HG02840 (cell line): ENCODE results near the gene GID4.

Experiments used
- ATAC-seq: cut with Tn5 transposase; IDR thresholded peaks from one replicate; pipeline ENCODE4 v1.9.1; 2021; ENCODE audit warnings: mild to moderate bottlenecking, moderate library complexity, moderate number of reproducible peaks; ENCODE audit not compliant: unreplicated experiment, low FRiP score

GID4 gene

DNA sequence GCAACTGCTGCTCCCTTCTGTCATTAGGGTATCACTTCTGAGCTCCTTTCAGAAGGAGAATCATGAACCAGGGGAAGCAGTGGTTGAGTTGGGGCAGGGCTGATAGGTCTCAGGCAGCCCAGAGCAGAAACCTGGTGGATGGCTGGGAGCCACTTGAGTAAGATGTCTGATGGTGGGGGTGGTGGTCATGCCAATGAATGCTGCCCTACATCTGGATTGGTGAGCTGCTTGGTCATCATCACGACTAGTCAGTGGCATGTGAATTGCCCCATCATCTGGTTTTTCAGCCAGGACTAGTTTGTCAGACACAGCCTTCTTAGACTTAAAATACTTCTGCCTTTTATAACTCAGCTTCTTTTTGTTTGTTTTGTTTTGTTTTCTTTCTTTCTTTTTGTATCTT is 2.6 kb downstream of the GID4 start:
- ATAC-seq: no peak

GRCh38 chr17:18042983-18043382 is 3.8 kb downstream of the GID4 start:
- ATAC-seq: no peak

- ATAC-seq: no peak
Measured at GRCh38 chr17:18043491-18043890, 4.3 kb downstream of the GID4 start.

GRCh38 chr17:18044609-18045008 is 5.4 kb downstream of the GID4 start:
- no peak for ATAC-seq

DNA sequence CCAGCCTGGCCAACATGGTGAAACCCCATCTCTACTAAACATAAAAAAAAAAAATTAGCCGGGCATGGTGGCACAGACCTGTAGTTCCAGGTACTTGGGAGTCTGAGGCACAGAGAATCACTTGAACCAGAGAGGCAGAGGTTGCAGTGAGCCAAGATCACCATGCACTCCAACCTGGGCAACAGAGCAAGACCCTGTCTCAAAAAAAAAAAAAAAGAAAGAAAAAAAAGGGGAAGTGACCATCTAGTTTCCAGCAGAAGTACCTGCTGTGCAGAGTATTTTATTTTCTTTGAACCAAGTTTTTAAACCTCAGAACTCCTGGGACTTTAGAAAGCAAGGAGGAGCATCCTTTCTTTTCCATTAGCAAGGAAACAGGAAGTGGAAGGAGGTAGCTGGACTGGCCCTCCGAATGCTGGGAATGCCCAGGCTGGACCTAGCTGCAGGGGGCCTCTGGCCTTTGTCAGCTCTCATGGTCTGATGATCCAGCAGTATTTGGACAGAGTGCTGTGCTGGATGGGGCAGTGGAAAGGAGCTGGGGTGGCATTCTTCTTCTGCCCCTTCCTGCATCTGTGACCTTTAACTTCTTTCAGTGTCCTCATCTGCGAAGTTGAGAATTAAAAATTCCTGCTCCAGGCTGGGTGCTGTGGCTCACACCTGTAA is 6.6 kb downstream of the GID4 start:
- ATAC-seq: no peak

- no peak for ATAC-seq
Measured at GRCh38 chr17:18055597-18055996, 16.4 kb downstream of the GID4 start.

GRCh38 chr17:18056214-18056613 is 17.0 kb downstream of the GID4 start:
- ATAC-seq: no peak

- ATAC-seq: no peak
Measured at GRCh38 chr17:18059283-18059682, 20.1 kb downstream of the GID4 start.

GRCh38 chr17:18064053-18064452 is 24.8 kb downstream of the GID4 start:
- ATAC-seq: no peak

GRCh38 chr17:18065546-18065945 is 26.3 kb downstream of the GID4 start:
- ATAC-seq: no peak

GRCh38 chr17:18066866-18067265 is 27.7 kb downstream of the GID4 start:
- ATAC-seq: no peak

DNA sequence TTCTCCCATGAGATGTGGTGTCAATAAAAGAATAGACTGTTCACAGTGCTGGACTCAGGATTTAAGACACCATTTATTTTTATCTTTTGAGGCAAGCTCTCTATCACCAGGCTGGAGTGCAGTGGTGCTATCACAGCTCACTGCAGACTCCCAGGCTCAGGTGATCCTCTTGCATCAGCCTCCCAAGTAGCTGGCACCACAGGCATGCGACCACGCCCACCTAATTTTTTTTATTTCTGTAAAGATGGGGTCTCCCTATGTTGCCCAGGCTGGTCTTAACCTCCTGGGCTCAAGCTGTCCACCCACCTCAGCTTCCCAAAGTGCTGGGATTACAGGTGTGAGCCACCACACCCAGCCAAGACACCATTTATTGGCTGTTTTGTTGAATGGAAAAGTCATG is 29.9 kb downstream of the GID4 start:
- no peak for ATAC-seq

- no peak for ATAC-seq
Measured at GRCh38 chr17:18070861-18071340, 31.7 kb downstream of the GID4 start.

DNA sequence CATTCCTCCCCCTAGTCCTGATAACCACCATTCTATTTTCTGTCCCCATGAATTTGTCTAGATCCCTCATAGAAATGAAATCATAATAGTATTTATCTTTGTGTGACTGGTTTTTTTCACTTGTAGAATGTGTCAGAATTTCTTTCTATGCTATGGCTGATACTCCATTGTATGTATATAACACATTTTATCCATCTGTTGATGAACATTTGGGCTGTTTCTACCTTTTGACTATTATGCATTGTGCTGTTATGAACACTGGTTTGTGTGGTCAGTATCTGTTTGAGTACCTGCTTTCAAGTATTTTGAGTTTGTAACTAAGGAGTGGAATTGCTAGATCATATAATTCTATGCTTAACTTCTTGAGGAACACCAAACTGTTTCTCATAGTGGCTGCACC is 32.5 kb downstream of the GID4 start:
- no peak for ATAC-seq

DNA sequence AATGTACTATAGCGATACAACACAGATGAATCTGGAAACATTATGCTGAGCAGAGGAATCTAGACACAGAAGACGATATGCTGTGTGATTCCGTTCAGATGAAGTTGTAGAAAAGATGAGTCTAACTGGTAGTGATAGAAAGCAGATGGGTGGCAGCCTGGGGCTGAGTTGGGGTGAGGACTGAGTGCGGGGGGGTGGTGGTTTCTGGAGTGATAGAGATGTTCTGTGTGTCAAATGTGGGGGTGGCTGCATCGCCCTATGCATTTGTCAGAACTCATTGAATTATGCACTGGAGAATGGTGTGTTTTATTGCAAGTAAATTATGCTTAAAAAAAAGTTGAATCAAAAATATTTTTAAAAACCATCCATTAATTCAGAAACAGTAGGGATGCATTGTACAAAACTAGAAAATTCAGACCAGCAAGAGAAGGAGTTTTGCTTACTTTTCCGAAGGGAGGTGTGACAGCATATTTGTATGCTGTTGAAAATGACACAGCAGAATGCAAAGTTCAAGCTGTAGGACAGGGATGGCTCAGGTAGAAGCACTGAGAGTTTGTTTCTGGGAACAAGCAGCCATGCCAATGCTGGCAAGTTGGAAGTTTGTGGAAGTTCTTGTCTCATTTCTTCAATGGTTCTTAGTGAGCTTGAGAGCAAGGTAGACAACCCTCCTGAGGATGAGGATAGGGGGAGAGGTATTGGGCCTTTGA is 35.5 kb downstream of the GID4 start:
- no peak for ATAC-seq

GRCh38 chr17:18076936-18077335 is 37.7 kb downstream of the GID4 start:
- ATAC-seq: no peak

DNA sequence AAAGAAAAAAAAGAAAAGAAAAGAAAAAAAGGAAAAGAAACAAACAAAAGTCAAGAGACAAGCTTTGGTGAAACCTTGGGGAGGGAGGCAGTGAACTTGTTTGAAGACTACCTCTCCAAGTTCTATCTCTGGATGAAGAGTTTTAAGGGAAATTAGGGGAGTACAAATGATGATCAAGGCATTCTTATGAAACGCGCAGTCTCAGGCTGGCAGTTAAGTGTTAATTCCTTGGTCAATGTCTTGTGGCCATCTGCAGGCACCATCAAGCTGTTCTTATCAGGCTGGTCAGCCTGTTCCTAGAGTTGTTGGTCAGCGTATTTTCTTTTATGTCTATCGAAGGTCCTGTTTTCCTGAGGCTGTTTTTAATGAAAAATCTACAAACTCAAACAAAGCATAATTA is 40.3 kb downstream of the GID4 start:
- ATAC-seq: no peak

DNA sequence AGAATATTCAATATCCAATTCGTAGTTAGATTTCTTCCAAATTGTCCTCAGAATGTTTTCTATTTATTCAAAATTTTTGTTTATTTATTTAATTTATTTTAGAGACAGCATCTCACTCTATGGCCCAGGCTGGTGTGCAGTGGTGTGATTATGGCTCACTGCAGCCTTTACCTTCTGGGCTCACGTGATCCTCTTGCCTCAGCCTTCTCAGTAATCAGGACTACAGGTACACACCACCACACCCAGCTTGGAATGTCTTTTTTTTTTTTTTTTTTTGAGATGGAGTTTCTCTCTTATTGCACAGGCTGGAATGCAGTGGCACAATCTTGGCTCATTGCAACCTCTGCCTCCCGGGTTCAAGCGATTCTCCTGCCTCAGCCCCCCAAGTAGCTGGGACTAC is 45.0 kb downstream of the GID4 start:
- ATAC-seq: no peak

- ATAC-seq: peak; percentile 77
Measured at GRCh38 chr17:18087610-18088491, 48.6 kb downstream of the GID4 start, which contains the start of gene DRG2. Gene DRG2 (plus strand): TSS chr17:18087948. CDS start chr17:18088024, 76 bp downstream.

- ATAC-seq: no peak
Measured at GRCh38 chr17:18089613-18090012, 50.4 kb downstream of the GID4 start.
